ENCODE measurements around the gene PPFIA4.

Gene PPFIA4

DNA sequence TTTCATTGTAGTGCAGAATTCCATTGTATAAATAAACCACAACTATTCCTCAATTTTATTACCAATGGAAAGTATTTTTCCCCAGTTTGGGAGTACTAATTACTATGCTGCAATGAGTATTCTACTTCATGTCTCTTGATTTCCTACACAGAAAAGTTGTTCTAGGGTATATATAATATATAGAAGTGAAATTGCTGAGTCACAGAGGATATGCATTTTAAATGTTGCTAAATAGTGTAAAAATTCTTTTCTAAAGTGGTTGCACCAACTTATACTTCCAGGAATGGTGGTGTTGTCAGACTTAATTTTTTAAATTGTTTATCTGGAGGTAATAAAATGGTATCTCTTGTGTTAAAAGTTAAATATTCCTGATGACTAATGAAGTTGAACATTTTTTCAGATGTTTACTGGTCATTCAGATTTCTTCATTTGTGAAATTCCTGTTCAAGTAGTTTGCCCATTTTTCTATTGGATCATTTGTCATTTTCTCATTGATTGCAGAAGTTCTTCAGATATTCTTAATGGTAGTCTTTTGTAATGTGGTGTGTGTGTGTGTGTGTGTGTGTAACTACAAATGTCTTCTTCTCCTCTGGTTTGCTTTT lies 78.6 kb downstream of the PPFIA4 start:
- no peak for DNase-seq

DNA sequence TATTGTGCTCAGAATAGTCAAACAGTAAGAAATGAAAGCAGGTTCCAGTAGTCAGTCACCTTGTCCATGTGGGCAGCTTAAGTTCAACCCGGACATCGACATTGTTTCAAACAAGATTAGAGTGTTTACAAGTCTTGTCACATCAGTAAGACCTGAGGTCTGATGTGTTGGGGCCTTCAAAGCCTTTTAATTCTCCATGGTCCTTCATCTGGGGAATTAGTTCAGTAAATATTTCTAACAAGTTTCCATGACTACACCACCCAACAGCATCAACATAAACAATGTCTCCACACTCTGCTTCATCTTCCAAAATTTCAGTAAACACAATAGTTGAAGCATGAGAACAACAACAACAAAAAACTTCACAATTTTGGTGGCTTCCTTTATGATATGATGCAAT lies 86.2 kb downstream of the PPFIA4 start:
- no peak for DNase-seq

DNA sequence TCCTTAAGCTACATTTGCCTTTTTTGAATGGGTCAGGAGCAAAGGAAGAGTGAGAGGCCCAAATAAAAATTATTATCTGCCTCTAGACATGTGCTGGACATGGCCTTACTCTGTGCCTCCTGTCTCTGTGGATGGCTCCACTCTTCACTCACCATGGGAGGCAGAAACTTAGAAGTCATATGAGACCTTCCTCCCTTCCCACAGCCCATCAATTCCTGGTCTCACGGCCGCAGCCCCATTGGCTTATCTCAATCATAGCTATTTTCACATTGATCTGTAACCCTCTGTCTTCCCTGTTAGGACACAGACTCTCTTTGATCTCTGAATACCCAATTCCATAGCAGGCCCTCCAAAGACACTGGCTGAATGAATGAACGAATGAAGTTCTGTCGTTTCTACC lies 87.0 kb downstream of the PPFIA4 start:
- no peak for DNase-seq

DNA sequence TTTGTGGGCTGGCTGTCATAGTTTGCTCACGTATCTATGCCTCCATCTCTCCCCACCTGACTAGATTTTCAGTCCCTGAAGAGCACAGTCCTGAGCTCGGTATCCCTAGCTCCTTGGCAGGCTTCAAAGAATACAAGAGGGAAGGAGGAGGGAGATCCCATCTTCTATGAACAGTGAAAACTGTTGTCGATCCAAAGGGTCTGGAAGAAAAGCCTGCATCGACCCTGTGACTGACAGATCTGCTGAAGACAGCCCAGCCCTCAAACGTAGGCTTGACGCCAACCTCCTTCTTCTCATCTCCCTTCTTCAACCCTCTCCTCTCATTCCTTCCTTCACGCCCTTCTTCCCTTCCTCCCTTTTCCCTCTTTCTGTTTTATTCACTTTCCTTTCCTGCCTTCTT lies 87.9 kb downstream of the PPFIA4 start:
- no peak for DNase-seq

DNA sequence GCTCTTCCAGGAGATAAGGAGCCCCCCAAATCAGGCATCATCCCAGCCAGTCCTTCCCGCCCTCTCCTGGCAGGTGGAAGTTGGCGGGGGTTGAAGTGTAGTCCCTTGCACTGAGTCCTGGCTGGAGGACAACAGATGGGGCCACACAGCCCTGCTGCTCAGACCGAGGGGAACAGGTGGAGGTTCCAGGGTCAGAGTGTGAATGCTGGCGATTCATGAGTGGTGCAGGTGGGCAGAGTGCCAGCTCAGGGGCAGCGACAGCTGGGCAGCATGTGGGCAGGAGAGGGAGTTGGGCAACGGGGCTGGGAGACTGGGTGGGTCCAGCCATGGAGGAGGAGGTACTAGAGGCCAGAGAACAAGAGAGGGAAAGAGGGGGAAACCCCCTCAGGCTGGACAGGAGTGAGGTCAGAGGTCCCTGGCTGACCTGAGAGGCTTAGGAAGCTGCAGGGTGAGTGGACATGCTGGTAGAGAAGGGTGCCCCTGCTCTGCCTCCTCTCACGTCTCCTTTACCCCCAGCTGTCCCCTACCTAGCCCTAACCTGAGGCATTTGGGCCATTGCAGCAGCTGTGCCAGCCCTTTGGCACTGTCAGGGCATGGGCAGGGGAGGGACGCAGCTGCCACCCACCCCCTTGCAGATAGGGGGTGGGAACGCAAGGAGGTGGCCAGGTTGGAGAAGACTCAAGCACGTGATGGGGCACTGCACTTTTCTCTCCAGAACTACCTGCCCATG lies 90.0 kb downstream of the PPFIA4 start:
- no peak for DNase-seq

DNA sequence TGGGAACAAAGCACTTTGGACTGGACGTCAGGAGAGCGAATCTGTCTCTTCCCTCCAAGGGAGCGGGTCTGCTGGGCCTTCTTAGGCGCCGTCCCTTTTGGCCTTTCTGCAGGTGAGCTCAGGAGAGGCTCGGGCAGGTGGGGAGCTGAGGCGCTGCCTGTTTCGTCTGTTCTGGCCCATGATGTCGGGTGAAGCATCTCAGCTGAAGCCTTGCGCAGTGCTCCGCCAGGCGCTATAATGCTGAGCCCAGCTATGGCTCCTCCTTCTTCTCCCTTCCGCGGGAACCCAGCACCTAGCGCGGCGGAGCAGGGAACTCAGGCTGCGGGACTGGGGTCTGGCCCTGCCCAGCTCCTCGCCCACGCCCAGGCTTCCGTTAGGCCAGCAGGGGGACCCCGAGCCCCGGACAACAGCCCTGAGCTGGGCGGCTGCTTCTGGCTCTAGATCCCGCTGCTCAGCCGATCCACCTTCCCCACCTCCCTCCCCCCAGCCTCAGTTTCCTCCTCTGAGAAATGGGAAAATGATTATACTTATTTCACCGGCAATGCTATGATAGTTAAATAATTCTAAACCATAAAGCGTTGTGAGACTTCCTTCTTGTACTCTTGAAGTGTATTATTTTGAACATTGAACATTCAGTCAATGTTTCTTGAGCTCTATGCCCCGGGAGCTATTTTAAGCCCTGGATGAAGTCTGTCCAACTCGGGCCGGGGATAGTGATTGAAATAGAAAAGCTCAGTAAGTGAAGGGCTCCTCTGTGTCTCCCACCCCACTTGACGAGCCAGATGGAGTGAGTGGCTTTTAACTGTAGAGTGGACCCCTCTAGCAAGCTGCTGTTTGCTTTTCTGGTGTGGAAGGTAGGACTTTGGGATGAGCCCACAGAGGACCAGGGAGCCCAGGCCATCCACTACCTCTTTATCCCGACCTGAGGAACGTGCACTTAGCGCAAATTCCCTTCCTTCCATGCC lies 91.6 kb downstream of the PPFIA4 start:
- no peak for DNase-seq

DNA sequence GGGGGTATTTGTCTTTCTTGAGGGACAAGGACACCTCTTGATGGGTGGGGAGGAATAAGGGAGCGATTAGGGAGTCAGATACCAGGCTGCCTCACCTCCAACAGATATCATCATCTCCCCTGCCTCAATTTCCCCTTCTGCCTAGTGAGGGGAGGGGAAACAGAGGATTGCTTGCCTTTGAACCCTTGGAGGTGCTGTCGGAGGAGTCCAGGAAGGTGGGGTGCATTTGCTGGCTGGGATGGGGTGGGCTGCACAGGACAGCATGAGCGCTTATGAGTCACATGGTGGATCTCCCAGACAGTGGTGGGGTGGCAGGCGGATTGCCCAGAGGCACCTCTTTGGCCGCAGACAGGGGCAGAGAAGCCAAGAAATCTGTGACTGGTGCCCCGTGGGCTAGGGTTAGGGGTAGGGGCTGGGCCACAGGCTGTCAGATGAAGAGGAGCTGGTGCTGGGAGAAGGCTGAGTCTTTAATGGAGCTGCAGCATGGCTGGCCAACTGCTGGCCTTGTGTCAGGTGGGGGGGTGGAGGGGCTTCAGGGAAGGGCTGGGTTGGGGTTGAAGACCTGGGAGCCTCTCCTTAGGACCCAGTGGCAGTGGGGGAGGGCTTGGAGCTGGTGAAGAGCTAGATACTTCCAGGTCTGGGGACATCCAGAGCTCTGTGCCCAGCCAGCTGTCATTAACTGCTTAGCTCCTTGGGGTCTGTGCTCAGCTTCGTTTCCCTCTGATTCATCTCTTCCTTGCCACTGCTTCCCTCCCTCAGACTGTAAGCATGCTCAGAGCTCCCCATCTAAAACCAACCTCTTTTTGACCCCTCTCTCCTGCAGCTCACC lies 94.2 kb downstream of the PPFIA4 start:
- no peak for DNase-seq

DNA sequence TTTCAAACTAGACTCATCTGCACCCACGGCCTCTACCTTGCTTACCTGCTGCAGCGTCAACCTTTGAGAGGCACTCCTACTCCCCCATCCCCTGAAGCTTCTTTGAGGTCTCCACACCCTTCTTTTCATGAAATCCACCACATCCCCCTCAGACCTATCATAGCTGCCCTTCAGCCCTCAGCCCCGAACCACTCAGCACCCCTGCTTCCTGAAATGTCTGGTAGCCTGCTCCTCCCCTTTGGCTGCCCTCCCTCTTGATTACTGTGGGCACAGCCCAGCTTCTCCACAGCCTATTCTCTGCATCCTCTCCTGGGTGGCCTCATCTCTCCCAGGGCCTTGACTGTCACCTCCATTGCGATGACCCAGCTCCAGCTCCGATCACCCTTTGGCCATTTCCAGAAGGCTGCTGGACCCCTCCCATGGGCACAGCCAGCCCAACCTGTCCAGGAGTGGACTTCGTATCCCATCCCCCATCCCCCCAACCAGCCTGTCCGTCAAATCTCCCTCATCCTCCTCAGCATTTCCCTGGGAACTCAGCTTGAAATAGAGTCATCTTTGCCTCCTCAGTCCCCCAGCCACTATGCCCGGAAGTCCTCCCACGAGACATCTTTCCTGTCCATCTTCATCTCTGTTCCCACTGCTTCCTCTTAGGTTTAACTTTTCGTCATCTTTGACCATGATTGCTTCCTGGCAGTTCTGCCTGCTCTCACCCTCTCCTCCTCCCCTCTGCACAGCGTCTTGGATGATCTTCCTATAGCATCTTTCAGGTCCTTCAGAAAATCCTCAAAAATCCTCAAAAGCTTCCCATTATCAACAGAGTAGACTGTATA lies 95.1 kb downstream of the PPFIA4 start:
- DNase-seq, result no peak

DNA sequence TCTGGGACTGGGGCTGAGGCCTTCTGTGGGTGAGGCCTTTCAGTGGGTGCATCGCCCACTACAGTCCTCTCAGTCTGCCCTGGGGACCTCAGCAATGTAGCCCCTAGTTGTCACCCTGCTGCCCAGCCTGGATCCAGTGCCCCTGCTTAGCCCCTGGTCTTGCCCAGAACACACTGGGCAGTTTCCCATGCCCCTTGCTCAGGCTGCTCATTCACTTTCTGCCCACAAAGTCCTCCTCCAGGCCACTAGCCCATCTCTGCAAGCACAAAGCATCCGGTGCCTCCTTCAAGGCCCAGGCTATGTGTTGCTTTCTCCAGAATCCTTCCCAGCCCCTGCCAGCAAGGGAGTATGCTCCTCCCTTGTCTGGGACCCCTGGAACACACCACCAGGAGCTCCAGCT lies 95.9 kb downstream of the PPFIA4 start:
- DNase-seq, result no peak

DNA sequence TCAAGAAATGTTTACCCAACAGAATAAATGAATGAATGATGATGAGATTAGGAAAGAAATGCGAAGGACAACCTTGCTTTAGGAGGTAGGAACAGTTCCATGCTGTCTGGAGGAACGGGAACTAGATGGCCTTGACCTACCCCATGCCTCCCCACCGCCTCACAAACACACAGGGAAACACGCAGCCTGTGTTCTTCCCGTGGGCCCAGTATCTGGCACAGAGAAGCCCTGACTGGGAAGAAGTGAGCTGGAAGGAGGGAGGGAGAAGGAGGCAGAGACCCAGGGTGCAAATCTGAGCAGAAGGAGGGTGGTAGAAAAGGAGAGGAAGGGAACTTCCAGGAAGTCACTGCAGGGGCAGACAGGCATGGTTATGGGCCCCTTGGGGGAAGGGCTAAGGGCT lies 97.7 kb downstream of the PPFIA4 start:
- no peak for DNase-seq

DNA sequence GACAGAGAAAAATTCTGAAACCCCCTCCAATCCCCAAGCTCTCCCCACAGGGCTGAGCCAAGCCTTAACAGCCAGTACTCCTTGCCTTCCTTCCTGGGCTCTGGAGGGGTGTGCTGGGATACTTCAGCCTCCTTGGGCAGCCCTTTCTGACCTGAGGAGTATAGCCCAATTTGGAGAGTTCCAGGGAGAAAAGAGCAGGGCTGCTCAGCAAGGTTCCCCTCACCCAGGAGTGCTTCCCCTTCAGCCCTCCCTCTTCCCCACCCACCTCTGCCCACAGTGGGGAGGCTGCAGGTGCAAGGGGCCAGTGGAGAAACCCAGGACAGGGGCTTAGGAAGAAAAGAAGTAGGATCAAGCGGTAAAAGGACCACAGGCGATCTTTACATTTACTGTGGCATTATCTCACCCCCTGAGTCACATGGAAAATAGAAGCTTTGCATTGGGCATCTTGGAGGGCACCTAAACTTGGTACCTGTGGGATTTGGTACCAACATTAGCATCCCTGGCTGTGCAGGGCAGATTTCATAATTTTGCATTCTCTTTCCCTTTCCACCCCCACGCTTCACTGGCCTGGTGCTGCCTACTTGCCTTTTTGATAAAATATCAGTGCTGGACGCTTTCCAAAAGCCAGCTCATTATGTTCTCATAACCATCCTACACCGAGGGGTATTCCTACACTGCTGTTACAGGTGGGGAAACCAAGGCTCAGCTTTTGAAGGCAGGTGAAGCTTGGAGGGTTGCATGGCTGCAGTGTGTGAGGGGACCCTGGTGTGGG lies 98.4 kb downstream of the PPFIA4 start:
- peak; percentile 8 for DNase-seq

DNA sequence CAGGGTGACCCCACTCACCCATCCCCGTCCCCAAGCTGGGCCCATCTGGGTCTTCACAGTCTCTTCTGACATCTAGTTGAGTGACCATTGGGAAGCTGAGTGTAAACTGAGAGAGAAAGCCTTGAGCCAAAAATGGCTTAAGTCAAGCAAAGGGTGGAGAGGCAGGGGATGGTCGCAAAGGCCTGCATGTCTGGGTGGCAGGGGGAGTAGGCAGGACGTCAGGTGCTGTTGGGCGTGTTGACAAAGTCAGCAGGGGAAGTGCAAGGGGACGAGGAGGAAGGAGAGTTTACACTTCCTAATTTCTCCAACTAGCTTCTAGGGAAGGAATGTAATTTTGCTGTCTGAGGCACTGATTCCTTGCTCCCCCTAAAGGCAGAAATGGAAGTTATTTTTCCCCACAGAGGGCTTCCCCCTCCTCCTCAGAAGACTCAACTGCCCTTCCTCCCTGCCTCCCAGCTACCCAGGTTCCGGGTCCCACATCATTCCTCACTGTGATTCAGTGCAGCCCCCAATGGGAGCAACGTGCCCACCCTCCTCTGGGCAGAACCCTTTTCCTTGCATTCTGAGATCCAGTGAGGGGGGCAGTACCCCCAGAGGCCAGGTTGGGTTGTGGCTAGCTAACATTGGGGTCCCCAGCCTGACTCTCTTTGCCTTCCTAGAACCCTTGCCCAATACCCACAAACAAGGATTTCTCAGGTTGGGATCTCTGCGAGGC lies 100.0 kb downstream of the PPFIA4 start:
- DNase-seq, result no peak

DNA sequence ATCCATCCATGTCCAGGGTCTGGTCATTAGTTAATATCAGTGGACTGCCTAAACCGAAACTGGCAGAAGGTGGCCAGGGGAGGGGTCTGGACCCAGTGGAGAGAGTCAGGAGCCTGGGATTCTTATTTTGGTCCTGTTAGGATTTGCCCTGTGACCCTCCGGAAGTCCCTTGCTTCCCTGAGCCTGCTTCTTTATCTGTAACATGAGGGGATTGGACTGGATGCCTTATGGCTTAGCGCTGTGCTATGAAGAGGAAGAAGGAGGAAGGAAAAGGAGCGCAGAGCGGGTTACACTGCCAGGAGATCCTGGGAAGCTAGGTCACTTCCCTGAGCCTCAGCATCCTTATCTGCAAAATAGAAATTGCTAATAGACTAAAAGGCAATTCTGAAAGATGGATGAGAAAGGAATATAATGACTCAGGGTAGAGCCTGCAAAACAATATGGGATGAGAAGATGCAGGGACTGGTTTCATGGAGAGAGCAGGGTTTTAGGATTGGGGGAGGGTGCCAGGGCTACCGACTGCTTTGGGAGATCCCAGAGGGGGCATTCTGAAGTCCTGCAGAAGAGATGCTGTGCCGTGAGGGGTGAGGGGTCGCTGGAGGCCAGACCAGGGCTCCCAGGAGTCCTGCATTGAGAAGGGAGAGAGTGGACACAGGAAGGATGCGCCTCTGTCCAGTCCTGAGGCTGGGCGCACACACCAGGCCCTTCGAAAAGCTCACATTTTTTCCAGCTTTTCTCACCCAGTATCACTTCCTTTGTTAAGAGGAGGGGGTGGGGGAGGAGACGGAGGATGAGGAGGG lies 100.8 kb downstream of the PPFIA4 start:
- DNase-seq, result no peak

DNA sequence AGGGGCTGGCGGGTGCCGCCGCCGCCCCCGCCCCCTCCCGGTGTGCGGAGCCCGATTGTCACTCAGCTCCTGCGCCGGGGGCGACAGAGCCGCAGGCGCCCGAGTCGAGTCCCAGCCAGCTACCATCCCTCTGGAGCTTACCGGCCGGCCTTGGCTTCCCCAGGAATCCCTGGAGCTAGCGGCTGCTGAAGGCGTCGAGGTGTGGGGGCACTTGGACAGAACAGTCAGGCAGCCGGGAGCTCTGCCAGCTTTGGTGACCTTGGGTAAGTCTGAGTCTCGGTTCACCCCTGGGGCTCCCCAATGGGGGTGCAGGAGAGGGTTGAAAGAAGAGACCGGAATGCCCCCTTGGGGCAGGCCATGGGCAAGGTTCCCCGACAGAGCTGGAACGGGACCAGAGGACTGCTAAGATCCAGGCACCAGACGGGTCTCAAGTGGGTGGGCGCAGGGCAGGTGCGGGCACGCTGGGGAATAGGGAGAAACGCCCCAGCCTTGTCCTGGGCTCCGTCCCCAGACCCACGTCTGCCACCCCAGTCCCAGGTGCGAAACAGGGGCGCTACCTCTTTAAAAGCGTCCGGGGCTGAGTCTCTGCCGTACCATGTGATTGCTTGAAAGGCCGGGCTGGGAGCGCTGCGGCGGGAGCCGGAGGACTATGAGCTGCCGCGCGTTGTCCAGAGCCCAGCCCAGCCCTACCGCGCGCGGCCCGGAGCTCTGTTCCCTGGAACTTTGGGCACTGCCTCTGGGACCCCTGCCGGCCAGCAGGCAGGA lies 101.6 kb downstream of the PPFIA4 start, which contains the start of gene ADORA1:
TSS of gene ADORA1 (plus strand) at position 61 of the 765 bp plus-strand sequence. CDS start 1,116 bp downstream, outside the sequence.
- peak; percentile 49 for DNase-seq

DNA sequence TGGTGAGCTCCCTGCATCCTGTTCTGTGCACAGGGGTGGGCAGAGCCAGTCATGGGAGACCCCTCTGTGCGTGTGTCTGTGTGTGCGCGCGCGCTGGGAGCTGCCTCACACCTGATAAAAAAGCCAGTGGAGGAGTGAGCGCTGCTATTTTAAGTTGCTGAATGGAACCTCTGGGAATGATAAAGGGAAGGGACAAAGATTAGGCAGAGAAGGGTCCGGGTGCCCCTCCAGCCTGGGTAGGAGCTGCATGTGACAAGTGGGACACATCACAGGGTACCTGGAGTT lies 102.1 kb downstream of the PPFIA4 start:
- DNase-seq, result no peak

All from DMS79 treated with DMSO at 0.1 percent for 48 hours (cell line).